AG10803 (cell line): ENCODE measurements around the gene C12orf57.
A peak's percentile ranks its signal among the peaks of the same experiment; 100 is the strongest.

Experiments
- DNase-seq: peaks from one replicate; pipeline ENCODE4 v3.0.0; 2010; ENCODE audit warnings: low read depth
- H3K4me3 ChIP-seq: 2 replicates; pipeline ENCODE4 v1.5.1; 2011; ENCODE audit warnings: mild to moderate bottlenecking, low read length, control low read depth
- TF ChIP-seq, protein P1 (sequence below): conservative IDR thresholded peaks from 2 replicates; pipeline ENCODE4 v1.5.1; 2011; ENCODE audit warnings: mild to moderate bottlenecking, low read length, control low read depth, inconsistent platforms

The C12orf57 gene

DNA sequence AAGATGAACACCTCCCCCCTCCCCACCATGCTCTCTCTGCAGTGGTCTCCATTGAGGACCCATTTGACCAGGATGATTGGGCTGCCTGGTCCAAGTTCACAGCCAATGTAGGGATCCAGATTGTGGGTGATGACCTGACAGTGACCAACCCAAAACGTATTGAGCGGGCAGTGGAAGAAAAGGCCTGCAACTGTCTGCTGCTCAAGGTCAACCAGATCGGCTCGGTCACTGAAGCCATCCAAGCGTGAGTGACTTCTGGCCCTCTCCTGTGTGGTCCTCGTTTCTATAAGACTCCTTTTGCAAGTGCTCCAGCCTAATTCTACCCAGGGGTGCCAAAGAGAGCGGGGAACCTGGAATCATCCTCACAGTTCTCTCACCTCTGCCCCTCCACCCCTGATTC lies 22.3 kb upstream of the C12orf57 start:
- no peak for DNase-seq
- no peak overlapping the region for H3K4me3 ChIP-seq
- TF ChIP-seq, protein P1, sequence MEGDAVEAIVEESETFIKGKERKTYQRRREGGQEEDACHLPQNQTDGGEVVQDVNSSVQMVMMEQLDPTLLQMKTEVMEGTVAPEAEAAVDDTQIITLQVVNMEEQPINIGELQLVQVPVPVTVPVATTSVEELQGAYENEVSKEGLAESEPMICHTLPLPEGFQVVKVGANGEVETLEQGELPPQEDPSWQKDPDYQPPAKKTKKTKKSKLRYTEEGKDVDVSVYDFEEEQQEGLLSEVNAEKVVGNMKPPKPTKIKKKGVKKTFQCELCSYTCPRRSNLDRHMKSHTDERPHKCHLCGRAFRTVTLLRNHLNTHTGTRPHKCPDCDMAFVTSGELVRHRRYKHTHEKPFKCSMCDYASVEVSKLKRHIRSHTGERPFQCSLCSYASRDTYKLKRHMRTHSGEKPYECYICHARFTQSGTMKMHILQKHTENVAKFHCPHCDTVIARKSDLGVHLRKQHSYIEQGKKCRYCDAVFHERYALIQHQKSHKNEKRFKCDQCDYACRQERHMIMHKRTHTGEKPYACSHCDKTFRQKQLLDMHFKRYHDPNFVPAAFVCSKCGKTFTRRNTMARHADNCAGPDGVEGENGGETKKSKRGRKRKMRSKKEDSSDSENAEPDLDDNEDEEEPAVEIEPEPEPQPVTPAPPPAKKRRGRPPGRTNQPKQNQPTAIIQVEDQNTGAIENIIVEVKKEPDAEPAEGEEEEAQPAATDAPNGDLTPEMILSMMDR: no peak

DNA sequence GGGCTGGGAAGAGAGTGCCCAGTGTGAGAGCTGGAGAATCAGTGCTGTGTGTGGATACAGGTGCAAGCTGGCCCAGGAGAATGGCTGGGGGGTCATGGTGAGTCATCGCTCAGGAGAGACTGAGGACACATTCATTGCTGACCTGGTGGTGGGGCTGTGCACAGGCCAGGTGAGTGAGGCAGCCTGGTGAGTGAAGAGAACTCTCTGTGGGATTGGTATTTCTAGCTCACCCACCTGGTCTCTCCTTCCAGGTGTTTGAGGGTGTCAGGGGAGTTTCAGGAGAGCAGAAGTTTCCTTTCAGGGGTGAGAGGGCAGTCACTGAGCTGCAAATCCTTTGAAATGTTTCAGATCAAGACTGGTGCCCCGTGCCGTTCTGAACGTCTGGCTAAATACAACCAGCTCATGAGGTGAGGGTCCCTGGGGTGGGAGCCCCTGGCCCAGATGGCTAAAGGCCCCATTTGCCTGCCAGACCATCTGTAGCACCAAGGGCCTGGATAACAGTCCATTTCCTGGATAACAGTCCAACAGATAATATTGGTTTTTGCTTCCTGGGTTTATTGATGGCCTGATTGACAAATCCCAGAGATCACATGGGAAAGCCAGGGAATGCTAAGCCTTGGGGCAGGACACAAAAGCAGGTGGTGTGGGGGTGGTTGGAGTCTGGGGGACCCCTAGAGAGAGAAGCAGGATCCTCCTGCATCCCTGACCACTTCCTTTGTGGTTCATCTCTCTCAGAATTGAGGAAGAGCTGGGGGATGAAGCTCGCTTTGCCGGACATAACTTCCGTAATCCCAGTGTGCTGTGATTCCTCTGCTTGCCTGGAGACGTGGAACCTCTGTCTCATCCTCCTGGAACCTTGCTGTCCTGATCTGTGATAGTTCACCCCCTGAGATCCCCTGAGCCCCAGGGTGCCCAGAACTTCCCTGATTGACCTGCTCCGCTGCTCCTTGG lies 21.6 kb upstream of the C12orf57 start:
- TF ChIP-seq, protein P1: no peak
- DNase-seq: no peak
- no peak overlapping the region for H3K4me3 ChIP-seq

DNA sequence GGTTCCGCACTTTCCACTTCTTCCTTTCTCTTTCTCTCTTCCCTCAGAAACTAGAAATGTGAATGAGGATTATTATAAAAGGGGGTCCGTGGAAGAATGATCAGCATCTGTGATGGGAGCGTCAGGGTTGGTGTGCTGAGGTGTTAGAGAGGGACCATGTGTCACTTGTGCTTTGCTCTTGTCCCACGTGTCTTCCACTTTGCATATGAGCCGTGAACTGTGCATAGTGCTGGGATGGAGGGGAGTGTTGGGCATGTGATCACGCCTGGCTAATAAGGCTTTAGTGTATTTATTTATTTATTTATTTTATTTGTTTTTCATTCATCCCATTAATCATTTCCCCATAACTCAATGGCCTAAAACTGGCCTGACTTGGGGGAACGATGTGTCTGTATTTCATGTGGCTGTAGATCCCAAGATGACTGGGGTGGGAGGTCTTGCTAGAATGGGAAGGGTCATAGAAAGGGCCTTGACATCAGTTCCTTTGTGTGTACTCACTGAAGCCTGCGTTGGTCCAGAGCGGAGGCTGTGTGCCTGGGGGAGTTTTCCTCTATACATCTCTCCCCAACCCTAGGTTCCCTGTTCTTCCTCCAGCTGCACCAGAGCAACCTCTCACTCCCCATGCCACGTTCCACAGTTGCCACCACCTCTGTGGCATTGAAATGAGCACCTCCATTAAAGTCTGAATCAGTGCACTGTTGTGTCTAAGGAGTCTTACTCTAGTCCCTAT lies 20.7 kb upstream of the C12orf57 start:
- TF ChIP-seq, protein P1: no peak; the same call in 1 of the 2 replicates
- no peak for DNase-seq
- H3K4me3 ChIP-seq: no peak overlapping the region

DNA sequence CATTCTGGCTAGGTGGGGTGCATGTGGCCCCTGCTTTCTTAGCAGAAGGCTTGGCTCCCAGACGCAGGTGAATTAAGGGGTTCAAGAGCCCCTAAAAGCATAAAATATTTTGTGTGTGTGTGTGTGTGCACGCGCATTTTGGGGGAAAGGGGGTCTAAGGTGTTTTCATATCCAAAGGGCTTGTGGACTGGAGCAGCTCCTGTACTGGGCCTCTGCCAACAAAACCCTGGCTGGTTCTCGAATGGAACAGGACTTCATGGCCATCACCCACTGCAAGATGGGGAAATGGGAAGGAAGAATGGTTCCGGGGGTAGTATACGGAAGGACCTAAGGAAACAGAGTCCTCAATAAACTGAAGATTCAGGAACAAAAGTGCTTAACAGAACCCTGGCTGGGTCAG lies 20.0 kb upstream of the C12orf57 start:
- DNase-seq: no peak
- H3K4me3 ChIP-seq: no peak overlapping the region
- TF ChIP-seq, protein P1: no peak

DNA sequence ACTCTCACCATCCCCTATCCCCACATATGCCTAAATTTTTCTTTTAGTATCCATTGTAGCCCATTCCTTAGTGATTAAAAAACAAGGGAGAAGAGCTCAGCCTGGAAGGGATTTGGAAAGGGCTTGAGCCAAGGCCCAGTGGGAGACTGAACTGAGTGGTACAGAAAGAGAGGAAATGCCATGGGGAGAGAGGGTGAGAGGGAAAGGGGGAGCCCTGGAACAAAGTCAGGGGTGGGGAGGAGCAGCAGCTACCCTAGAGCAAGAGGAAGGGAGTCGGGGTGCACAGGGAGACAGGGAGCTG lies 18.6 kb upstream of the C12orf57 start:
- peak overlapping the region; percentile 24; the same call in 1 of the 2 replicates for H3K4me3 ChIP-seq
- TF ChIP-seq, protein P1: no peak
- no peak for DNase-seq

DNA sequence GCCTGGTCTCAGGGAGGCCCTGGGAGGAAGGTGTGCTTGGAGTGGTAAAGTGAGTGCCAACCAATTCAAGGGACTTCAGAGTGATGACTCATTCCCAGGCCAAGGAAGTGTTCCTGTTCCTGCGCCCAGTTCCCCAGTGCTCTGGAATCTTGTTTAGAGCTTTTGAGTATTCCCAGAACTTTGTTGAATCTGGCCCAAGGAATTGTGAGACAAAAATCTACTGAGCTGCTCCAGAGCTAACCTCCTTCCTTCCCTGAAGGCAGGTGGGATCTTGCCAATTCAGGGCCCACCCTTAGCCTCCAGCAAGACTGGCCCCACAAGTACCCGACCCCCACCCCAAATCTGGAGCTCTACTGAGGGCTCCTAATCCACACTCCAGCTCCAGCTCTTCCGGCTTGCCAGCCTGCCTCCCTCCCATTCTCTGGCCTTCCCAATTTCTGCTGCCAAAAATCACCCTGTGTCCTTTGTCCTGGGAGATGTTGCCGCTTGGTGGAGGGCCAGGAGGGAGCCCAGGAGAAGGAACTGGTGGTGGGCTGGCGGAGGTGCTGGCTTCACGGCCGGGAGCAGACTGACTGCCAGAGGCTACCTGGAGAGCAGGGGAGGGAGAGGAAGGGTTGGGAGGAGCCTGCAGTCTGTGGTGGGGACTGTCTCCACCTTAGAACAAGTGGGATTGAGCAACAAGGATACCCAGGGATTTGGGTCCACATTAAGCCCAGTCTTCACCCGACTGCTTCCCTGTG lies 18.1 kb upstream of the C12orf57 start:
- TF ChIP-seq, protein P1: no peak; the same call in 1 of the 2 replicates
- peak; percentile 94 for DNase-seq
- peak overlapping the region; percentile 85 for H3K4me3 ChIP-seq
